Measurements from ENCODE around the gene TP53I13. TPM values are rescaled to one million over a fixed set of nuclear protein-coding genes. Genes with fewer than 3 reads are reported as not detected.

TP53I13 gene
- total RNA-seq, 4 donors from 2014 or later: 86.6 to 204 (median 139) TPM

- Histone ChIP-seq H3K4me3 (no peak overlapping the region), H3K9me3 (no peaks in the 10 kb centered on the region), H3K4me1 (peaks cover 0 to 40% (median 22%) of the 10 kb centered on the region in 4 donors), H3K27ac (peak overlapping the region in 3 of 4 donors; percentile 22 to 94 (median 24)), H3K36me3 (peaks cover 0 to 9% (median 0%) of the 10 kb centered on the region in 3 donors), H3K27me3 (no peaks in the 10 kb centered on the region)
- peak in 2 of 3 donors; percentile 76 to 80 for DNase-seq
- TF ChIP-seq CTCF (IDR thresholded peaks at IDR 0.05) (no peak), POLR2A (IDR thresholded peaks at IDR 0.05) (no peak)
Observed at GRCh38 chr17:29563816-29564215, 4.7 kb upstream of the TP53I13 start.

GRCh38 chr17:29565643-29566472, 2.6 kb upstream of the TP53I13 start:
- no peaks in the 10 kb centered on the region for H3K9me3 ChIP-seq
- no peaks in the 10 kb centered on the region for H3K27me3 ChIP-seq
- H3K4me3 ChIP-seq: peak overlapping the region; percentile 66 to 74 (median 69)
- peaks cover 0 to 9% (median 0%) of the 10 kb centered on the region in 3 donors for H3K36me3 ChIP-seq
- peak overlapping the region; percentile 90 to 94 (median 94) for H3K27ac ChIP-seq
- TF ChIP-seq POLR2A (IDR thresholded peaks at IDR 0.05) (peak in 1 of 2 donors; percentile 14), CTCF (IDR thresholded peaks at IDR 0.05) (no peak)
- peaks cover 0 to 42% (median 29%) of the 10 kb centered on the region in 4 donors for H3K4me1 ChIP-seq
- DNase-seq: peak; percentile 67 to 84 (median 74)

GRCh38 chr17:29566473-29567303, 1.8 kb upstream of the TP53I13 start, which contains the start of gene ABHD15:
TSS of gene ABHD15 (minus strand) at chr17:29567037. CDS start at chr17:29566966, 71 bp downstream.
- peaks cover 0 to 41% (median 25%) of the 10 kb centered on the region in 4 donors for H3K4me1 ChIP-seq
- no peaks in the 10 kb centered on the region for H3K27me3 ChIP-seq
- no peaks in the 10 kb centered on the region for H3K9me3 ChIP-seq
- peak within 1 kb of the TSS; percentile 66 to 74 (median 69) for H3K4me3 ChIP-seq
- TF ChIP-seq POLR2A (IDR thresholded peaks at IDR 0.05) (peak; percentile 60 to 80), CTCF (IDR thresholded peaks at IDR 0.05) (peak in 2 of 6 experiments; percentile 8 to 18)
- H3K27ac ChIP-seq: peak within 1 kb of the TSS; percentile 90 to 94 (median 94)
- peaks cover 0 to 9% (median 0%) of the 10 kb centered on the region in 3 donors for H3K36me3 ChIP-seq
- DNase-seq: peak; percentile 73 to 91 (median 90)

- Histone ChIP-seq H3K36me3 (peaks cover 0 to 5% (median 0%) of the 10 kb centered on the region in 3 donors), H3K4me3 (peak overlapping the region; percentile 66 to 74 (median 69)), H3K27me3 (no peaks in the 10 kb centered on the region), H3K27ac (peak overlapping the region; percentile 90 to 94 (median 94)), H3K4me1 (peaks cover 0 to 38% (median 22%) of the 10 kb centered on the region in 4 donors), H3K9me3 (no peaks in the 10 kb centered on the region)
- no peak for DNase-seq
- TF ChIP-seq CTCF (IDR thresholded peaks at IDR 0.05): no peak
- TF ChIP-seq POLR2A (IDR thresholded peaks at IDR 0.05): no peak
Observed at GRCh38 chr17:29567304-29567553, 1.3 kb upstream of the TP53I13 start.

GRCh38 chr17:29567554-29568330, 759 bp upstream of the TP53I13 start:
- peak overlapping the region; percentile 66 to 74 (median 69) for H3K4me3 ChIP-seq
- TF ChIP-seq CTCF (IDR thresholded peaks at IDR 0.05): peak in 5 of 6 experiments; percentile 28 to 56 (median 52)
- TF ChIP-seq POLR2A (IDR thresholded peaks at IDR 0.05): no peak
- H3K27ac ChIP-seq: peak overlapping the region; percentile 90 to 94 (median 94)
- no peaks in the 10 kb centered on the region for H3K36me3 ChIP-seq
- no peaks in the 10 kb centered on the region for H3K9me3 ChIP-seq
- no peaks in the 10 kb centered on the region for H3K27me3 ChIP-seq
- peak; percentile 81 to 93 (median 84) for DNase-seq
- peaks cover 0 to 38% (median 18%) of the 10 kb centered on the region in 4 donors for H3K4me1 ChIP-seq

All from Peyer's patch (tissue), 4 donors.